B cell (primary cell): ENCODE results near the gene ERVH48-1. TPM values are rescaled to one million over a fixed set of nuclear protein-coding genes. Genes with fewer than 3 reads are reported as not detected.

Experiments used
- ATAC-seq: fragments of 200-7000 bp; cut with Tn5 transposase; one replicate; pipeline ENCODE4 v1.10.0; 2021; ENCODE audit warnings: low read depth, mild to moderate bottlenecking, moderate number of reproducible peaks, moderate library complexity
- CTCF ChIA-PET: fragments of 350-600 bp; sonication (Branson Sonifier 250); formaldehyde crosslinking; loops from one replicate; lab custom pipeline; 2021; ENCODE audit warnings: antibody characterized with exemption, inconsistent platforms; lab: Charles Lee
- POLR2A ChIA-PET: fragments of 350-600 bp; sonication (Branson Sonifier 250); formaldehyde crosslinking; loops from one replicate; lab custom pipeline; 2021; ENCODE audit warnings: antibody characterized with exemption; lab: Charles Lee
- DNase-seq: peaks from one replicate; pipeline ENCODE4 v3.0.0; 2013
- H2AFZ ChIP-seq: 2 replicates; pipeline ENCODE4 v1.6.1; 2012; ENCODE audit warnings: mild to moderate bottlenecking, low read depth, low read length; ENCODE audit not compliant: insufficient read depth, poor library complexity, severe bottlenecking
- H3K27ac ChIP-seq, 2 donors: 1 replicate in 1 of 2; 2 replicates in 1 of 2; pipeline ENCODE4 v1.5.1; 2012 to 2013; ENCODE audit warnings: low read length in 2 of 2, mild to moderate bottlenecking in 2 of 2, moderate library complexity in 1 of 2
- H3K27me3 ChIP-seq, 4 experiments: fragments of 200-600 bp in 1 of 4; sonication (generic) in 1 of 4; replicated peaks in 1 of 4; 1 replicate in 2 of 4; 2 replicates in 2 of 4; pipeline versions ENCODE4 v1.6.1 to v1.7.0; 2013 to 2016; ENCODE audit warnings: low read length in 3 of 4, mild to moderate bottlenecking in 2 of 4, mixed read lengths in 1 of 4, moderate library complexity in 1 of 4; ENCODE audit not compliant: insufficient read depth in 4 of 4, control insufficient read depth in 3 of 4; ENCODE audit errors: control extremely low read depth in 1 of 4
- H3K36me3 ChIP-seq, 2 experiments: replicated peaks in 1 of 2; 1 replicate in 1 of 2; 2 replicates in 1 of 2; pipeline versions ENCODE4 v1.6.1 to v1.7.1; 2013; ENCODE audit warnings: low read length in 1 of 2; ENCODE audit not compliant: insufficient read depth in 2 of 2, control insufficient read depth in 1 of 2; ENCODE audit errors: control extremely low read depth in 1 of 2, extremely low read depth in 1 of 2
- H3K4me1 ChIP-seq, 2 donors: fragments of 200-600 bp in 1 of 2; sonication (generic) in 1 of 2; 1 replicate in 1 of 2; 2 replicates in 1 of 2; pipeline versions ENCODE4 v1.5.1 to v1.6.1; 2013 to 2017; ENCODE audit warnings: low read length in 2 of 2; ENCODE audit not compliant: control insufficient read depth in 2 of 2, insufficient read depth in 2 of 2
- H3K4me2 ChIP-seq: replicated peaks from 2 replicates; pipeline ENCODE3; 2012; ENCODE audit warnings: mild to moderate bottlenecking, low read depth, low read length; ENCODE audit not compliant: poor library complexity, severe bottlenecking
- H3K4me3 ChIP-seq, 5 experiments: fragments of 200-600 bp in 1 of 5; sonication (generic) in 1 of 5; 1 replicate in 3 of 5; 2 replicates in 2 of 5; pipeline versions ENCODE4 v1.5.1 to v1.7.0; 2011 to 2016; ENCODE audit warnings: low read length in 4 of 5, mild to moderate bottlenecking in 4 of 5, low read depth in 2 of 5, control low read depth in 1 of 5, moderate library complexity in 1 of 5; ENCODE audit not compliant: insufficient read depth in 1 of 5; ENCODE audit errors: control extremely low read depth in 1 of 5, extremely low read depth in 1 of 5
- H3K79me2 ChIP-seq: fragments of 200-600 bp; sonication (generic); one replicate; pipeline ENCODE4 v1.6.0; 2016; ENCODE audit warnings: low read length; ENCODE audit not compliant: control insufficient read depth, insufficient read depth
- H3K9ac ChIP-seq: fragments of 200-600 bp; sonication (generic); 2 replicates; pipeline ENCODE4 v1.6.1; 2017; ENCODE audit warnings: mild to moderate bottlenecking, low read length, moderate library complexity
- H3K9me3 ChIP-seq, 3 donors: one replicate each; pipeline versions ENCODE4 v1.6.1 to v1.7.1; 2013; ENCODE audit warnings: low read length in 2 of 3; ENCODE audit not compliant: control insufficient read depth in 2 of 3, insufficient read depth in 1 of 3; ENCODE audit errors: control extremely low read depth in 1 of 3
- H4K20me1 ChIP-seq: 2 replicates; pipeline ENCODE4 v1.6.0; 2012; ENCODE audit warnings: mild to moderate bottlenecking, low read length; ENCODE audit not compliant: insufficient read depth, control insufficient read depth, poor library complexity, severe bottlenecking
- H3K27ac Mint-ChIP-seq: one replicate; pipeline ENCODE4 v1.8.0; 2021; ENCODE audit warnings: mixed read lengths
- H3K27me3 Mint-ChIP-seq: one replicate; pipeline ENCODE4 v1.8.0; 2021; ENCODE audit warnings: mixed read lengths
- H3K4me1 Mint-ChIP-seq: one replicate; pipeline ENCODE4 v1.8.0; 2021; ENCODE audit warnings: mixed read lengths
- H3K4me3 Mint-ChIP-seq: one replicate; pipeline ENCODE4 v1.8.0; 2021; ENCODE audit warnings: mixed read lengths
- H3K9me3 Mint-ChIP-seq: one replicate; pipeline ENCODE4 v1.8.0; 2022; ENCODE audit warnings: mixed read lengths; ENCODE audit not compliant: insufficient read depth
- CTCF ChIP-seq: fragments of 200-600 bp; IDR thresholded peaks from one replicate; pipeline ENCODE4 v1.8.0; 2022; ENCODE audit warnings: antibody characterized with exemption, mild to moderate bottlenecking
- EZH2 ChIP-seq: IDR thresholded peaks from 2 replicates; pipeline ENCODE4 v1.6.1; 2012; ENCODE audit warnings: borderline replicate concordance, low read depth, mild to moderate bottlenecking, moderate library complexity, low read length; ENCODE audit not compliant: insufficient read depth, poor library complexity, severe bottlenecking
- WGBS: methylation state at CpG from one replicate; pipeline ENCODE4 v1.1.5; 2013; ENCODE audit warnings: missing lambda C conversion rate; ENCODE audit not compliant: insufficient coverage; 5-methylcytosine and 5-hydroxymethylcytosine counted together
- intact Hi-C: fragments of 100-400 bp; cut with micrococcal nuclease; formaldehyde crosslinking; loops from one replicate; pipeline ENCODE4 v1.10.0; 2022
- polyA minus RNA-seq: library from RNA; depleted of rRNA, polyadenylated mRNA; stranded (reverse); fragments of >200 nt; gene quantifications from 2 replicates; pipeline ENCODE4 v1.2.3, GENCODE V29; 2012
- polyA plus RNA-seq: library from polyadenylated mRNA; depleted of rRNA; stranded (reverse); fragments of >200 nt; gene quantifications from 2 replicates; pipeline ENCODE4 v1.2.3, GENCODE V29; 2012
- total RNA-seq, 2 donors: library from RNA; stranded (reverse); fragments of 120-200 nt in 1 of 2; gene quantifications; 1 replicate in 1 of 2; 2 replicates in 1 of 2; pipeline versions ENCODE4 v1.2.3 to v1.2.4, GENCODE V29; 2013 to 2022

Gene ERVH48-1
- total RNA-seq (not detected in 2 replicates), polyA plus RNA-seq (not detected in 2 replicates), polyA minus RNA-seq (not detected in 2 replicates)
- not detected for total RNA-seq (2013)

DNA sequence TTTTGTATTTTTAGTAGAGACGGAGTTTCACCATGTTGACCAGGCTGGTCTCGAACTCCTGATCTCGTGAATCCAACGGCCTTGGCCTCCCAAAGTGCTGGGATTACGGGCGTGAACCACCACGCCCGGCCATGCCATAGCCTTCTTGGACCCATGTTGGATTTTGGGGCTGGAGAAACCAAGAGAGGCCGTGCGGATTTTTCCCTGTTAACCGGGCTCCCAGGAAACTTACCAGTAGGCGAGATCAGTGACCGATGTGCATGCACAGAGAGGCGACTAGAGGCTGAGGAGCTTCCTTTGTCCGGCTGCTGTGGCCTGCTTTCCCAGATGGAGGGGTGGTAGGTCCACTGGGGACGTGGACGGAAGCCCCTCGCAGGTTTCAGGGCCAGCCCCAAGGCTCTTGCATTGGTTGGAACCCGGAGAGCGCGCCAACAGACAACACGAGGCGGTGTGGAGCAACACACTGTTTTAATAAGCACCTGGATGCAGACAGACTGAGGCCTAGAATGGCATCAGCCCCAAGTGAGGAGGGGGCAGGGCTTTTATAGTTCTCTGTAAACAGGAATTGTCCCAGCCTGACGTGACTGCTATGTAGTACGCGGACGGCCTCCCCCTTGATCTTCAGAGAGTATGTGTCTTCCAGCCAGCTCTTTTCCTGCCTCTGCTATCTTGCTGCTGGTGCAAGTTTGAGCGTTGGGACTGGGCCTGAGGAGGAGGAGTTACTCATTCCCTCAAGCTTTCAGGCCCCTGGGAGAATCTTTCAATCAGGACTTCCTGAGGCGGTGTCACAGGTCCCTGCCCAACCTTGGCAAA is at the start of gene ERVH48-1:
Gene ERVH48-1 (minus strand): TSS at position 517 of the 813 bp plus-strand sequence. CDS start 6,624 bp downstream, outside the sequence.
- Mint-ChIP-seq H3K27me3 (no peaks in the 10 kb centered on the region), H3K4me1 (peaks cover 14% of the 10 kb centered on the region), H3K9me3 (no peaks in the 10 kb centered on the region), H3K27ac (peak within 1 kb of the TSS; percentile 50), H3K4me3 (no peak within 1 kb of the TSS)
- Histone ChIP-seq H4K20me1 (no peaks in the 10 kb centered on the region), H2AFZ (no peak within 1 kb of the TSS), H3K36me3 (no peaks in the 10 kb centered on the region), H3K4me3 (no peak within 1 kb of the TSS), H3K4me2 (no peak within 1 kb of the TSS), H3K79me2 (no peaks in the 10 kb centered on the region), H3K9ac (no peak within 1 kb of the TSS), H3K4me1 (peaks cover 11 to 12% of the 10 kb centered on the region in 2 donors), H3K27me3 (no peaks in the 10 kb centered on the region), H3K9me3 (no peaks in the 10 kb centered on the region), H3K27ac (no peak within 1 kb of the TSS)
- ChIA-PET POLR2A (no interaction called here), CTCF (no interaction called here)
- WGBS = 80% methylated on average over 25 of the region's 29 CpGs
- no peak for TF ChIP-seq CTCF
- no peak for TF ChIP-seq EZH2
- DNase-seq (peak; percentile 13), ATAC-seq (no peak)
- intact Hi-C loops = loop anchor here (10.0 kb wide), 1 partner anchor 331 kb away; no protein-coding TSS in a partner anchor
